Vagina (tissue), 2 donors: ENCODE results near the gene KIAA0825. TPM values are rescaled to one million over a fixed set of nuclear protein-coding genes. Genes with fewer than 3 reads are reported as not detected.

Source experiments
- DNase-seq, 2 donors: peaks; one replicate each; pipeline ENCODE4 v3.0.0-alpha.2; 2017; ENCODE audit errors: extremely low spot score in 2 of 2
- H3K27ac ChIP-seq: fragments of 200-600 bp; sonication (generic); one replicate; pipeline ENCODE4 v1.5.1; 2019
- H3K27me3 ChIP-seq: fragments of 200-600 bp; sonication (generic); one replicate; pipeline ENCODE4 v1.5.1; 2019
- H3K36me3 ChIP-seq, 2 donors: fragments of 200-600 bp; sonication (generic); one replicate each; pipeline ENCODE4 v1.5.1; 2017 to 2019
- H3K4me1 ChIP-seq: fragments of 200-600 bp; sonication (generic); one replicate; pipeline ENCODE4 v1.5.1; 2019
- H3K4me3 ChIP-seq, 2 donors: fragments of 200-600 bp; sonication (generic); 1 replicate in 1 of 2; 2 replicates in 1 of 2; pipeline ENCODE4 v1.5.1; 2016 to 2019
- H3K9me3 ChIP-seq: fragments of 200-600 bp; sonication (generic); one replicate; pipeline ENCODE4 v1.5.1; 2019
- CTCF ChIP-seq, 3 experiments: fragments of 450-650 bp in 2 of 3; fragments of 200-600 bp in 1 of 3; sonication (generic) in 1 of 3; IDR thresholded peaks; one replicate each; pipeline ENCODE4 v1.5.1; 2017 to 2019; ENCODE audit warnings: antibody characterized with exemption in 3 of 3, mild to moderate bottlenecking in 2 of 3, moderate library complexity in 2 of 3
- POLR2A ChIP-seq, 2 donors: fragments of 450-650 bp; IDR thresholded peaks; one replicate each; pipeline ENCODE4 v1.6.1; 2017; ENCODE audit warnings: antibody characterized with exemption in 2 of 2, mild to moderate bottlenecking in 2 of 2, moderate library complexity in 2 of 2
- POLR2AphosphoS5 ChIP-seq, 2 donors: sonication (generic); formaldehyde crosslinking; IDR thresholded peaks; one replicate each; pipeline ENCODE4 v1.9.0; 2017; ENCODE audit warnings: antibody characterized with exemption in 2 of 2, mild to moderate bottlenecking in 2 of 2, low read depth in 1 of 2; ENCODE audit not compliant: insufficient read depth in 1 of 2
- intact Hi-C: fragments of 100-400 bp; cut with DNase I; formaldehyde crosslinking; loops from one replicate; pipeline ENCODE4 v1.15.1; 2023
- total RNA-seq: library from RNA; depleted of rRNA; stranded (reverse); fragments of >200 nt; gene quantifications from one replicate; pipeline ENCODE4 v1.2.3, GENCODE V29; 2016

KIAA0825 gene
- total RNA-seq, 1 donor from 2014 or later: 2.5 TPM

- H3K27me3 ChIP-seq: no peaks in the 10 kb centered on the region
- no peak for DNase-seq
- intact Hi-C loops: no loop called here
- peaks cover 6% of the 10 kb centered on the region for H3K4me1 ChIP-seq
- no peak overlapping the region for H3K4me3 ChIP-seq
- TF ChIP-seq POLR2AphosphoS5 (IDR thresholded peaks at IDR 0.05; ENCODE audit: insufficient read depth in 1 of 2, low read depth in 1 of 2) (no peak), POLR2A (IDR thresholded peaks at IDR 0.05) (no peak), CTCF (IDR thresholded peaks at IDR 0.05) (no peak)
- H3K27ac ChIP-seq: no peak overlapping the region
- no peaks in the 10 kb centered on the region for H3K9me3 ChIP-seq
- H3K36me3 ChIP-seq: no peaks in the 10 kb centered on the region
These were observed 256.3 kb downstream of the KIAA0825 start for GRCh38 chr5:94361832-94362796.

GRCh38 chr5:94361161-94361560 is 257.2 kb downstream of the KIAA0825 start:
- TF ChIP-seq POLR2A (IDR thresholded peaks at IDR 0.05): no peak
- TF ChIP-seq POLR2AphosphoS5 (IDR thresholded peaks at IDR 0.05; ENCODE audit: insufficient read depth in 1 of 2, low read depth in 1 of 2): no peak
- TF ChIP-seq CTCF (IDR thresholded peaks at IDR 0.05): no peak
- no peaks in the 10 kb centered on the region for H3K9me3 ChIP-seq
- no peak overlapping the region for H3K27ac ChIP-seq
- no peak overlapping the region for H3K4me3 ChIP-seq
- intact Hi-C loops: no loop called here
- H3K27me3 ChIP-seq: no peaks in the 10 kb centered on the region
- H3K4me1 ChIP-seq: peaks cover 6% of the 10 kb centered on the region
- DNase-seq: no peak
- H3K36me3 ChIP-seq: no peaks in the 10 kb centered on the region

GRCh38 chr5:94360382-94361130 is 257.8 kb downstream of the KIAA0825 start:
- Histone ChIP-seq H3K27ac (no peak overlapping the region), H3K27me3 (no peaks in the 10 kb centered on the region), H3K4me3 (no peak overlapping the region), H3K36me3 (no peaks in the 10 kb centered on the region), H3K9me3 (no peaks in the 10 kb centered on the region), H3K4me1 (peaks cover 6% of the 10 kb centered on the region)
- intact Hi-C loops: no loop called here
- TF ChIP-seq POLR2A (IDR thresholded peaks at IDR 0.05) (no peak), POLR2AphosphoS5 (IDR thresholded peaks at IDR 0.05; ENCODE audit: insufficient read depth in 1 of 2, low read depth in 1 of 2) (no peak), CTCF (IDR thresholded peaks at IDR 0.05) (no peak)
- no peak for DNase-seq

GRCh38 chr5:94359880-94360279 is 258.5 kb downstream of the KIAA0825 start:
- TF ChIP-seq POLR2A (IDR thresholded peaks at IDR 0.05) (no peak), CTCF (IDR thresholded peaks at IDR 0.05) (no peak), POLR2AphosphoS5 (IDR thresholded peaks at IDR 0.05; ENCODE audit: insufficient read depth in 1 of 2, low read depth in 1 of 2) (no peak)
- Histone ChIP-seq H3K4me3 (no peak overlapping the region), H3K4me1 (peaks cover 6% of the 10 kb centered on the region), H3K36me3 (no peaks in the 10 kb centered on the region), H3K27ac (no peak overlapping the region), H3K9me3 (no peaks in the 10 kb centered on the region), H3K27me3 (no peaks in the 10 kb centered on the region)
- intact Hi-C loops: no loop called here
- DNase-seq: no peak
